Activated T-helper 1 cell treated with Interleukin-2 at 50 U/mL for 16 hours (primary cell): ENCODE results near the gene RPTOR.
A peak's percentile ranks its signal among the peaks of the same experiment; 100 is the strongest.

Source experiments
- DNase-seq: peaks from one replicate; pipeline ENCODE4 v3.0.0-alpha.2; 2020; ENCODE audit warnings: low read depth

Gene RPTOR

DNA sequence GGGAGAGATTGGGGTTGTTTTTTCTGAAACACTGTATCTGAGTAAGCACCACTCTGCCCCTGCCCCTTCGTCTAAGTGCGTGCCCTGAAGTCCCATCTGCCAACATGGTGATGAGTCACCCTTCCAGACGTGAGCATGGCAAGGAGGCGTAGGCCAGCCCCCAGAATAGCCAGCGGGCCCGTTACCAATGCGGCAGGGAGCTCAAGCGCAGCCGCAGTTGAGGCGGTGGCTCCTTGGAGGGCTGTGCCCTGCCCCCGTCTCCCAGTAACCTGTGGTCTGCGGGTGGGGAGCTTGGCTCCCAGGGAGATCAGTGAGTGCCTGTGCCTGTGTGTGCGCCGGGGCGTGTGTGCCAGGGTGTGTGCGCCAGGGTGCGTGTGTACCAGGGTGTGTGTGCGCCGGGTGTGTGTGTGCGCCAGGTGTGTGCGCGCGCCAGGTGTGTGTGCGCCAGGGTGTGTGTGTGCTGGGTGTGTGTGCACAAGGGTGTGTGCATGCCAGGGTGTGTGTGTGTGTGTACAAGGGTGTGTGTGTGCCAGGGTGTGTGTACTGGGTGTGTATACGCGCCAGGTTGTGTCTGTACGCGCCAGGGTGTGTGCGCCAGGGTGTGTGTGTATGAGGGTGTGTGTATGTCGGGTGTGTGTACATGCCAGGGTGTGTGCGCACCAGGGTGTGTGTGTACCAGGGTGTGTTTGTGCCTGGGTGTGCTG lies 348.4 kb downstream of the RPTOR start:
- DNase-seq = no peak

DNA sequence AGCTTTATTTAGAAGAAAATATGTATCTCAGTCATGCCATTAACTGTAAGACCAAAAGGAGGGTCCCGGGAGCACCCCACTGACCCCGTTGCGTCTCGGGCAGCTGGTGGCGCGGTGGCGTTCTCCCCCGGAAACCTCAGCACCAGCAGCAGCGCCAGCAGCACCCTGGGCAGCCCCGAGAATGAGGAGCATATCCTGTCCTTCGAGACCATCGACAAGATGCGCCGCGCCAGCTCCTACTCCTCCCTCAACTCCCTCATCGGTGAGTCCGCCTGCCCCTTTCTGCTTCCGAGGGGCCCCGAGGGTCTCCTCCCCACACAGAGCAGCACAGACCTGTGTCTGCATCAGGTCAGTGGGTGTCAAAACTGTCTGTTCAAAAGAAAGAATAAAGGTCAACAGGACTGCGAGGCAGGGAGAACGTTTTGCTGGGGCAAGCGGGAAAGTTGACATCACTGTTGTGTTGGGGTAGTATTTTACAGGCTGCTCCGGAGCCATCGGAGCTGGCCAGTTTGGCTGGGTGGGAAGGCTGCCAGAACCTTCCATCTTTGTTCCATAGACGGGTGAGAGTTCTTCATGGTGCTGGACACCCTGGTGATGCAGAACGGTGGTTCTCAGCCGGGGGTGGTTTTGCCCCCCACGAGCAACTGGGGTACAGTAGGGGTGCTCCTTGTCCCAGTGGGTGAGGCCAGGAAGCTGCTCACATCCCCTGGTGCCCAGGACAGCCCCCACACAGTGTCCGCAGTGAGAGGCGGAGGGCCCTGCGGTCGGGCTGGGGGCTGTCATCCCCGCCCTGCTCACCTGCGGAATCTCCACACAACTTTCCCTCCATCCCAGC lies 349.2 kb downstream of the RPTOR start:
- no peak for DNase-seq

DNA sequence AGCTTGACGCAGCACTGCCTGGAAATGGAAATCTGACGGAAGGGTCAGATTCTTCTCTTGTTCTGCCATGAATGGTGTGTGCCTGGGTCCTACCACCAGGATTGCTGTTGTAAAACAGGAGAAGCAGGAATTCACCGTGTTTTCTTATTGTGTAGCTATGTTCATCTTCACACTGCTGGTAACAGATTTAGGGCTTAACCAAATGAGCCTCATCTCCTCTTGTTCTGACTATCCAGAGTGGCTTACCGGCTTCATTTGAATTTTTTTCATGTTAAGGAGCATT lies 349.7 kb downstream of the RPTOR start:
- no peak for DNase-seq

DNA sequence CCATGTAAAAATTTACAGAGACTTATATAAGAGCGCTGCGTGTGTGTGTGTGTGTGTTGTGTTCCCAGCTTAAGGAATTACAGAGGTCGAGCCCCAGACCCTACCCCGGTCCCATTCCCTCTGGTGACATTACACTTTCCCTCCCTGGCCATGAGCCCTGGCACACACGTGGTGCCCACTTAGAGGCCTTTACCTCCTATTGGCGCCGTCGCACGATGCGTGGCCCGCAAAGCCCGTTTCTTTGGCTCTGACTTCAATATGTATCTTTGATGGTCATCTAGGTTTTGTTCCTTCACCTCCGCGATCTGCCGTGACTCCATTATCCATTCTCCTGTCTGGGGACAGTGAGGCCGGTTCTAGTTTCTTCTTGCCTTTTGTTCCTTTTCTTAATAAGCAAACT lies 350.1 kb downstream of the RPTOR start:
- no peak for DNase-seq

DNA sequence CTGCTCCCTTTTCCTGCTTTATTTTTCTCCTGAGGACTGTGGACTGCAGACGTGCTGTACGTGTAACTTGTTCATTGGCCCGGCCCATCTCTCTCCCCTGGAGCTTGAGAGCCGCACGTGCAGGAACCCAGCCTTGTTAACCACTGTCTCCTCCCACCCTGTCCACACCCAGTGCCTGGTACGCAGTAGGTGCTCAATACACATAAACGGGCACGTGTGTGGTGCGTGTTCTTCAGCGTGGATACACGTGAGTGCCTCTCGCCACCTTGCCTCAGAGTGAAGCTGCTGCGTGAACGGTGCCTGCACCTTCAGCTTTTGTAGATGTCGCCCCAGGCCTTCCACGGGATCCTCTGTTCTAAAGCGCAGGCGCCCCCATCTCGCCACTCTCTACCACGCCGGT lies 350.7 kb downstream of the RPTOR start:
- DNase-seq = no peak

DNA sequence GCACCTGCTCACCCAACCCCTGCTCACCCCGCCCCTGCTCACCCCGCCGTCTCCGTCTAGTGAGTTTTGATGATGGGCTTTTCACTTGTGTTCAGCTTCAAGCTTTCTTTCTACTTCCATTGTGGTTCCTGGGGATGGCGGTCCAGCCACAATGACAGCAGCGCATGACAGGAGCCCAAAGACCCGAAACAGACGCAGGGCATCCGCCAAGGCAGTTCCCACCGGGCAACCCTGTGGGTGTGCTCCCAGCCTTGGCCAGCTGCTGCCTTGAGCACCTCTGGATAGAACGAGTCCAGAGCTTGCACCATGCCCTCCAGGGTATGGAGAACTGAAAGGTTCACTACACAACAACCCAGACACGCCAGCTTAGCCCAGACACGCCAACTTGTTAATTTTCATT lies 354.1 kb downstream of the RPTOR start:
- DNase-seq = no peak

DNA sequence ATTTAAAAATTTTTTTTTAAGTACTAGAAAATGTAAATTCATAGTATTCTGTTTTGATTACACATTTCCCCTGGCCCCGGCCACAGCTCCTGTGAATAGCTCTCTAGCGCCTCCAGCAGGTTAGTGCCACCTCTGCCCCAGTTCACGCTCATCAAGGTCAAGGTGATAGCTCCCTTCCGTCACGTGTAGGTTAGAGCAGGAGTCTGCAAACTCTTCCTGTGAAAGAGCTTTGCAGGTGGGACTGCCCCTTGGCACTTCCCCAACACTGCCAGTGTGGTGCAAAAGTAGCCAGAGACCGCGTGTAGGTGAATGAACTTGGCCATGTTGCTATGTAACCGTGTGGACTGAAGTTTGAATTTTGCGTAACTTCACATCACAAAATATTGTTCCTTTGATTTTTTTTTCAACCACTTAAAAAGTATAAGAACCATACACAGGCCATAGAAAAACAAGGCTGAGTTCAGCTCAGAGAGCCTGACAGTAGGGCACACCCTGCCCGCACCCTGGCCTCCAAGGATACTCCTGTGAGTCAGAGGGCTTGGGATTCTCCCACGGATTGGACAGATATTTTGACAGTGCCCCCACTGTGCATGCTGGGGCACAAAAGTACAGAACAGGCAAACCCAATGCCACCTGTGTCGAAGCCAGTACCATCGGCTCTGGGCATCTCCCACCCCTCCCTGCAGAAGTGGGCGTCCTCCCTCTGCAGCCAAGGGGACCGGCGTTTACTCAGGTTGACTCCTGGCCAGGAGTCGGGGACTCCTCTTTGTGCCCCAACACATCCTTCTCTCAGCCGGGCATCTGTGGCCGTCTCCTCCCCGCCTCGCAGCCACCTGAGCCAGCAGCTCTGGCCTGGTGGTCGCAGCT lies 355.0 kb downstream of the RPTOR start:
- peak; percentile 67 for DNase-seq

DNA sequence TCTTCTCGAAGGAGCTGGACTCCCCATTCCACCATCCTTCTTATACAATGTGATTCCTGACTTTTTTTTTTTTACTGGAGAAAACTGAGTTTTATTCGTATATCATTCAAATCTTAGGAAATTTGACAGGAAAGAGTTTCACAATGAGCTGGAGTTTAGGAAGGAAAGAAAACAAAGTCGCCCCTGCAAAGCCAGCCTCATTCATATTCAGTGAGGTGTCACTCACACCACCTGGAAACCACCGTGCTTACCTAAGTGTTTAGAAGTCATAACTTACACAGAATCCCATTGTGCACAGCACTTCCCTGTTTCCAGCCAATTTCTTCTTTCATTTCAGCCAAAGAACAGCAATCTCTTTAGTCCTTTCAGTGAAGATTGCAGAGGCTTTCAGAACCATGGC lies 356.7 kb downstream of the RPTOR start:
- no peak for DNase-seq

DNA sequence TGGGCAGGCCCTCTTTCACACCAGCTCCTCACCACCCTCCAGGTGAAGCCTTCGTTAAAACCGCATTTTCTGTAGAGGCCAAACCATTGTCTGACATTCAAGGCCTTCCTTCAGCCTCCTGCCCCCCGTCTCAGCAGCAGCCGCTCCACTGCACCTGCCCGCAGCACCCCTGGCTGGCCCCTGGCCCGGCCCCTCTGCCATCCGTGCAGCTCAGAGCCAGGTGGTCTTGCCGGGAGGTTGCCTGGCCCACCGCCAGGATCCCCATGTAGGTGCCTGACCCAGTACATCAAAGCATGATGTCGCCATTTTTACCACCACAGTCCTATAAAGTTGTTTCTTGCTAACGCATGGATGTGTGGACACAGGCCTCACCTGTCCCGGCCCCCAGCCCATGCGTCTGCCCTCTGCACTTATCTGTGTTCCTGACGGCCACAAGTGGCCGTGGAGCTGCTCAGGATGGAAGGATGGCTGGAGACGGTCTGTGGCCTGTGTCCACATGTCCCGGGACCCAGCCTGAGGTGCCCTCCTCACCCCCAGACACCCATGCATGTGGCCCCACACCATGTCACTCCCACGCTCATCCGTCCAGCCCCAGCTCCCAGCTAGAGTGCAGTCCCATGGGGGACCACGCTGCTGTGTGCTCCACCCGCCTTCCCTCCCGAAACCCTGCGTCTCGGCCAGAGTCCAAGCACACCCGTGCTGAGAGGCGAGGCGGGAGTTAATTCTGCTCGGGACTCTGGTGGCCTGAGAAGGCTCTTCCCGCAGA lies 357.7 kb downstream of the RPTOR start:
- no peak for DNase-seq

DNA sequence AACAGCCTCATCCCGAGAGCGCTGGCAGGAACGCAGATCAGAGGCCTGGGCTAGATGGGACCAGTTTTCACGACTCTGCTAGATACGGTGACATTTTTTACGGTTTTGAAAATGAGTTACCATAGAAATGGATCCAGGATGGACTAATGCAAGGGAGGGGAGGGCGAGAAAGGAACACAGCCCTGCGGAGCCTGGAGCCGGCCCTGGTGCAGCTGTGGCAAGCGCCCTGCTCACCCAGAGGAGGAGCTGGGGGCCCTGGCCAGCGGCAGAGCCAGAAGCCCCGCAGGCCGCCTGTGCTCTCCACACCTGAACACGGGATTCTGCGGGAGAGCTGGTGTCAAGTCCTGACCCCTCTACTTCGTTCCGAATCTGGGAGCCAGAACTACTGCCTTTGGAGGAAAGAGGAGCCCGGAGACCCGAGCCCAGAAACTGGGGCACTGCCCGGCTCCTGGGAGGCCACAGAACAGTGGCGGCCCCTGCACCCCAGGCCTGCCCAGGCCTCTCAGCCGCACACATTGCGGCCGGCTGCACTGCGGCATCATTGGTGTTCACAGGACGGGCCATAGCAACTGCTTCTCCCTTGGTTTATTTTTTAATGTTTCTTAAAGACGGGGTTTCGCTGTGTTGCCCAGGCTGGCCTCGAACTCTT lies 358.4 kb downstream of the RPTOR start:
- DNase-seq = no peak

DNA sequence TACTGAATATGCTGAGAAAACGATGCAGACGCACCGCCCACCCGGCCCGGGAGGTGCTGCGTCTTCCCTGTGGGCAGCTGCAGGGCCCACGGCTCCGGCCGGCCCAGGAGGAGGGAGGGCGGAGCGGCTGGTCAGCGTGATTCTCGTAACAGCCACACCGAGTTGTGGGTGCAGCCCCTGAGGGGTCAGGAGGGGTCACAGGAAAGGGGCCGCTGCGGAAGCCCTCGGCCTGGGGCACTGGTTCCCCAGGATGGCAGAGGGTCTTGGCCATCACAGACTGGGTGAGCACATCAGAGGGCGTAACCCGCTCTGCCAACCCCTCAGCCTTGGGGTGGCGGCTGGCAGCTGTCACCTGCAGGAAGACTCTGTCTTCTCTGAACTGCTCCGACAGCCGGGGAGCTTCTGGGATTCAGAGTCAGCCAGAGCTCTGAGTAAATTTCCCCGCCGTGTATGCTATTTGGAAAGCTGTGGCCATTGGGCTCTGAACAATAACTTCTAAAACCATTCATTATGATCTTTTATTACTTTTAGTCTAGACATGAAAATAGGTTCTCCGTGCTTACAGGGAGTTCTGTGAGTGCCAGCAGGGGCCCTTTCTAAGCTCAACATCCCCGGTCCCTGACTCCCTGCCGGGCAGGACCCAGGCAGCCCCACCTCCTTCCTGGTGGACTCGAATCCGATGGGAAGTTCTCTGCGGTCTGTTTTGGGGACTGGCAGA lies 359.6 kb downstream of the RPTOR start:
- DNase-seq = no peak

DNA sequence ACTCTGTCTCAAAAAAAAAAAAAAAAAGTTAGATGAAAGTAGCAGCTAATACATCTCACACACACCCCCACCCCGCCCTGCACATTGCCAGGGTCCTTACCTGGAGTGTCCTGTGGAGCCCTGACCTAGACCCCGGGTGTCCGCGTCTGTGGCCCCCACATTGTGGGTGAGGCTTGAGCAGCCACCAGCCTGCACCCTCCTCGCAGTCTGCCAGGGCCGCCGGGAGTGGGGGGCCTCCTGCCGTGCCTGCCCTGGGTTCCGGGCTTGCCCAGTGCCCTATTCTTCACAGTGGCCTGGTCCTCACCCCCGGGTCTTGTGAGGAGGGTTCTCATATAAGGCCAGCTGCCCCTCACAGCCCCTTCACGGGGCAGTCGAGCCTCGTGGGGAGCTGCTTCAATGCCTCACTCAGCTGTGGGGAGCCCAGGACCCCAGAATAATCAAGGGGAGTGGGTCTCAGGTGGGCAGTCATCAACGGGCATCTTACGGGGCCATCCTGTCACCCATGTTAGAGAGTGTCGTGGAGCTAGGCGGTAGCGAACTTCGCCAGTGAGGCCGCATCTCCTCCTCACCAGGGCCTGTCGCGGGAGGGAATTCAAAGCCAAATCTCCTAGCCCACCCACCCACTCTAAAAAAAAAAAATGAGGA lies 361.1 kb downstream of the RPTOR start:
- no peak for DNase-seq

DNA sequence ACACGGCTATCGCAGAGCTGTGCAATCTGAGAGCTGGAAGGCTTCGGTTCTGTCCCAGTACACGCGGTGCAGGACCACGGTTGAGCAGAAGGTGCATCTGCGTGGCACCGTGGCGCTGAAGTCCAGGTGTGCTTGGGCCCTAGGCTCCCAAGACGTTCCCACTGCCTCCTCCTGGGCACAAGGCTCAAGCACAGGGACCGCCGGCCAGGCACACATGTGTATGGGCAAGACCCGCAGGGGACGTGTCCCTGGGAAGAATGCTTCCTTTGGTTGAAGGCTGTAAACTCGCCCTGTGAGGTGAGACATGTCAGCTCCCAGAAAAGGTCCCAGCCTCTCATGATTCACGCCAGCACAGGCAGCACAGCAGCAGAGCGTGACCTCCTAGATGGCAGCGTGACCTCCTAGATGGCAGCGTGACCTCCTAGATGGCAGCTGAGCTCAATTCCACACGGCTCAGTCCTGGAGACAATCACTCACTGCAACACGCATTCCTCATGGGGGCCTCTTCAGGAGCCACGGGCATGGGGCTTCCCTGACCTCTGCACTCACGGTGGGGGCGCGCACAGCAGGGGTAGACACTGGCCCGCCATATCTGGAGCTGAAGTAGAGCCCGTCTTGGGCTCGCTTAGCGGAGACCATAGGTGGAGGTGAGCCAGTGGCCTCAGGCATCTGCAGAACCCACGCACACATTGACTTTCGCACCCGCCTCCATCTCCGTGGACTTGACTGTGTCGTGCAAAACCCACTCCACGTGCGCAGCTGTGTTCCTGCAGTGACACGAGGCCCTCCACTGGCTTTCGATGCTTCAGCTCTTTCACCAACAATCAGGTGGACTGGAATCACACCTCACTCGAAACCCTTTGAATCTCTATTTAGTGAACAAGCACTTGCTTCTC lies 362.0 kb downstream of the RPTOR start:
- no peak for DNase-seq

DNA sequence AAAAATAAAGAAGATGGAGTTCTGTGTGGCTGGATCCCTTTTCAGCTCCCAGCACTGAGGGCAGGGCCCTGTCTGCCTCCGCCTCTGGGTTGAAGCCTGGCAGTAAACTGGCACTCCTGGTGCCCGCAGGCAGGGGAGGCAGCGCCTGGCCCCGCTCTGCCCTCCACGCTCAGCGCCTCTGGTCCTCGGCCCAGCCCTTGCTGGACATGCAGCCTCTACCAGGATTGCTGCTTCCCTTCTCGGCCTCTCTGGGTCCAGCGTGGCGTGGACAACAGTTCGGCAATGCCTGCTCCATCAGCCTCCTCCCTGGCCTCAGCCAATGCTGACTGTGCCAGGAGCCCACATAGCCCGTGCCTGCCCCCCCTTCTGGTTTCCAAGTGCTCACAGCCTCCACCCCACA lies 362.6 kb downstream of the RPTOR start:
- no peak for DNase-seq

DNA sequence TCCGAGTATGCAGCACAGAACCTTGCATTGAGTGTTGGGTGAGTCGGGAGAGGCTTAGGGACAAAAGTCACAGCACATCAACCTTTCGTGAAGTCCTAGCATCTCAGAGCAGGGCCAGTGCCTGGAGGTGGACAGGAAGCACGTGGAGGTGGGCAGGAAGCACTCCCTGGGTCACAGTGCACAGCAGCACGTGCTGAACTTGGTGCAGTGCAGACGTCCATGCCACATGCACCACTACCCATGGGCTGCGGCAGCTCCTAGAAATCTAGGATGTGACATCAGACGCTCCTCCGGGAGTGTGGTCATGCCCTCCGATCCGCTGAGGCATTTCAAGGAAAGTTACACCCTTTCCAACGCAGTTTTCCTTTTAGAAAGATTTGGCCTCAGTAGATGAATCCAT lies 363.6 kb downstream of the RPTOR start:
- DNase-seq = no peak

DNA sequence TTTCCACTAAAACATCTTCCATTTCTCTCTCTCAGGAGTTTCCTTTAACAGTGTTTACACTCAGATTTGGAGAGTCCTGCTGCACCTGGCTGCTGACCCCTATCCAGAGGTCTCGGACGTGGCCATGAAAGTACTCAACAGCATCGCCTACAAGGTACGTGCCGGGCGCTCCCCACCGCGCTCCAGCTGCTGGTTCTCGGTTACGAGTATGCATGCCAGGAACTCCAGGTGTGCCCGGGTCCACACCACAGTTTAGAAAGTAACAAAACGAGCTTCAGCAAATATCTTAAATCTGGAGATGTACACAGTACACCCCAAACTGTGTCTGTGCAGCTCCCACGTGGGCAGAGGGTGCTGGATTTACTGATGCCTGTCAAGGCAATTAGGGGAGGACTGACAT lies 364.1 kb downstream of the RPTOR start:
- DNase-seq = no peak

DNA sequence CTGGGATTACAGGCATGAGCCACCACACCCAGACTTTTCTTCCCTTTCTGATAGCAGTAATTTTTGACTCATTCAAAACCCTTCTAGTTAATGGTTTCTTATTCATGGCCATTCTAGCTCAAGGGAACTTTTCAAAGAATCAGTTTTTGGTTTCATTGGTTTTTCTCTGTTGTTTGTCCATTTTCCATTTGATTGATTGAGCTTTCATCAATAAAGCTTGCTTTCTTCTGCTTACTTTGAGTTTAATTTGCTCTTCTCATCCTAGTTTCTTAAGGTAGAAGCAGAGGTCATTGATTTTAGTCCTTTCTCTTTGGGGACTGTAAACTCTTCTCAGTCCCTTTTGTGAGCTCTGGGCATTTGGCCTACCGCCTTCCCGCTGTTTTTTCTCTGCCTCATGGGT lies 365.0 kb downstream of the RPTOR start:
- no peak for DNase-seq

DNA sequence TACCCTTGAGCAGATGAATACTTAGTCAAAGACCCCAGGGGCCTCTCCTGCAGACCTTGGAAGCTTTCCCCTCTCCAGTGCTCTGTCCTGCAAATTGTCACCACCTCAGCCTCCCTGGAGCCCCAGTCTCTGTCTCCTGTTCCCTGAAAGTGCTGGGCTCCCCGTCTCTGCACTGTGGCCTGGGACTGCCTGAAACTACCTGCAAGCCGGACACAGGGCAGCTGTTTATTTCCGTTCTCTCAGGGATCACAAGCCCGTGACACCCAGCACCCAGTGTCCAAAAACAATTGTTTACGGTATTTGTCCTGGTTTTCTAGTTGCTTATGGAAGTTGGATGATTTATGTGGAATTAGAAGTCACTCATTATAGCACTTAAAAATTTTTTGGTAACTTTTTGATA lies 365.4 kb downstream of the RPTOR start:
- DNase-seq = no peak

DNA sequence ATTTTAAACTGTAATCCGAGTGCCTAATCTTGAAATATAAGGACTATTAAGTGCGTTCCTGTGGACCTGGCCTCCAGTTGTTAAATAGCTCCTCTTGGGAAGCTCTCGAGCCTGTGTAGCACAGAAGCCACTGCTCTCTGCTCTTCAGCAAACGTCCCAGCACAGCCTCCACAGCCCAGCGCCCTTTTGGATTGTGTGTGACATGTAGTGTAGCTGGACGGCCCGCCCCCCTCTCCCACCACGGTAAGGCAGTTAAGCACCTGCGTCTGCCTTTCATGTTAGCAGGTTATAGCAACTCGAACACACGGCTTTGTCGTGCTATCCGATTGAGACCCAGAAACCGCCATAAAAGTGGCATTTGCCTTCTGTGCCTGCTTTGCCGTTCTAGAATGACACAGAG lies 367.8 kb downstream of the RPTOR start:
- DNase-seq = no peak
